22Rv1 (cell line): Measurements from ENCODE around the gene DCST2.

Experiments
- CTCF ChIP-seq: fragments of 450-650 bp; IDR thresholded peaks from 2 replicates; pipeline ENCODE4 v1.5.1; 2017; ENCODE audit warnings: mild to moderate bottlenecking
- ZFX ChIP-seq: fragments of 450-650 bp; IDR thresholded peaks from 2 replicates; pipeline ENCODE4 v1.6.1; 2017; ENCODE audit warnings: antibody characterized with exemption, borderline replicate concordance

DNA sequence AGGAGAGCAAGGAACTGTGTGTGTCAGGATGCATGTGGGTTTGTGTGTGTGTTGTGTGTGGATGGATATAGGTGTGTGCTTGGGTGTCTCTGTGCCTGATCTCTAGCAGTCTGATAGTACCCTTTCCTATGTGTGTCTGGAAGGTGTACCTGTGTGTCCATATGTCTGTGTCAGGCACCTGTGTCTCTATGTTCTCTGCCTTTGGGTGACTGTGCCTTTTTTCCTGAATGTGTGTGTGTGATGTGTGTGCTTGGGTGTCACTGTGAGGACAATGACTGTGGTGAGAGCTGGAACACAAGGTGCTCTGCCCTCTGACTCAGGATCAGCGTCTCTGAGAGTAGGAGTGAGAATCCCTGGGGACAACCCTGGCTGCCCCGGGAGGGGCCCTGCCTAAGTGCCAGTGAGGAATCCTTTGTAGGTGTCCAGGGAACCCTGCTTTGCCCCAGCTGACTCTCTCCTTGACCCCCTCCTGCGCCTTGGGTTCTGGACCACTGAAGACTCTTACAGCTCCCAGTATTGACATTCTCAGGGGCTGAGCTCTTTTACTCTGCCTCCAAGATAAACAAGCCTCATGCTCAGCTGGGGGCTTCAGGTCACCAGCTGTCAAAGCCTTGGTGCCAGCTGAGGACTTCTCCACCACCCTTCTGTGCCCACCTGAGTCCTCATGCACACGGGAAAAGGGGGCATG lies 44.3 kb upstream of the DCST2 start:
- TF ChIP-seq CTCF (no peak), ZFX (no peak)
